ENCODE measurements around the gene ZBTB46.
"Not testable (repeated sequence)": the region's sequence is repeated elsewhere in the genome, so short reads cannot be mapped to it uniquely, and the experiment has no call there.

The ZBTB46 gene

GRCh38 chr20:63722967-63723622 is 108.0 kb downstream of the ZBTB46 start:
- not testable (repeated sequence) for H3K9ac ChIP-seq (ENCODE audit: low read length); H3K36me3 ChIP-seq (ENCODE audit: insufficient read depth, low read length); H3K4me1 ChIP-seq (ENCODE audit: insufficient read depth, low read length); H3K9me3 ChIP-seq (ENCODE audit: low read length); H3K27ac ChIP-seq (ENCODE audit: low read depth, low read length); H3K4me3 ChIP-seq (ENCODE audit: low read depth in 1 of 2, low read length in 2 of 2); H3K27me3 ChIP-seq (ENCODE audit: control insufficient read depth in 1 of 2, insufficient read depth in 2 of 2, low read length in 2 of 2)

GRCh38 chr20:63718996-63719395 is 112.1 kb downstream of the ZBTB46 start:
- no peaks in the 10 kb centered on the region for H3K4me1 ChIP-seq (ENCODE audit: insufficient read depth, low read length)
- no peak overlapping the region for H3K4me3 ChIP-seq (ENCODE audit: low read depth in 1 of 2, low read length in 2 of 2)
- peaks cover 19% of the 10 kb centered on the region for H3K36me3 ChIP-seq (ENCODE audit: insufficient read depth, low read length)
- H3K27ac ChIP-seq (ENCODE audit: low read depth, low read length): no peak overlapping the region
- H3K9me3 ChIP-seq (ENCODE audit: low read length): peaks cover 3% of the 10 kb centered on the region
- H3K9ac ChIP-seq (ENCODE audit: low read length): no peak overlapping the region
- no peaks in the 10 kb centered on the region for H3K27me3 ChIP-seq (ENCODE audit: control insufficient read depth in 1 of 2, insufficient read depth in 2 of 2, low read length in 2 of 2)

GRCh38 chr20:63714858-63715257 is 116.2 kb downstream of the ZBTB46 start:
- Histone ChIP-seq H3K4me3 (ENCODE audit: low read depth in 1 of 2, low read length in 2 of 2) (no peak overlapping the region), H3K4me1 (ENCODE audit: insufficient read depth, low read length) (peaks cover 3% of the 10 kb centered on the region), H3K9ac (ENCODE audit: low read length) (no peak overlapping the region), H3K27me3 (ENCODE audit: control insufficient read depth in 1 of 2, insufficient read depth in 2 of 2, low read length in 2 of 2) (no peaks in the 10 kb centered on the region), H3K36me3 (ENCODE audit: insufficient read depth, low read length) (peaks cover 18% of the 10 kb centered on the region), H3K27ac (ENCODE audit: low read depth, low read length) (no peak overlapping the region), H3K9me3 (ENCODE audit: low read length) (peaks cover 3% of the 10 kb centered on the region)

GRCh38 chr20:63712191-63712590 is 118.9 kb downstream of the ZBTB46 start:
- Histone ChIP-seq H3K9ac (ENCODE audit: low read length) (no peak overlapping the region), H3K4me3 (ENCODE audit: low read depth in 1 of 2, low read length in 2 of 2) (no peak overlapping the region), H3K27me3 (ENCODE audit: control insufficient read depth in 1 of 2, insufficient read depth in 2 of 2, low read length in 2 of 2) (no peaks in the 10 kb centered on the region), H3K36me3 (ENCODE audit: insufficient read depth, low read length) (peaks cover 23% of the 10 kb centered on the region), H3K27ac (ENCODE audit: low read depth, low read length) (no peak overlapping the region), H3K9me3 (ENCODE audit: low read length) (no peaks in the 10 kb centered on the region), H3K4me1 (ENCODE audit: insufficient read depth, low read length) (peaks cover 14% of the 10 kb centered on the region)

GRCh38 chr20:63711085-63711645 is 119.9 kb downstream of the ZBTB46 start:
- H3K27ac ChIP-seq (ENCODE audit: low read depth, low read length): no peak overlapping the region
- no peaks in the 10 kb centered on the region for H3K27me3 ChIP-seq (ENCODE audit: control insufficient read depth in 1 of 2, insufficient read depth in 2 of 2, low read length in 2 of 2)
- H3K9me3 ChIP-seq (ENCODE audit: low read length): no peaks in the 10 kb centered on the region
- H3K4me1 ChIP-seq (ENCODE audit: insufficient read depth, low read length): peaks cover 23% of the 10 kb centered on the region
- H3K4me3 ChIP-seq (ENCODE audit: low read depth in 1 of 2, low read length in 2 of 2): no peak overlapping the region
- H3K36me3 ChIP-seq (ENCODE audit: insufficient read depth, low read length): peaks cover 23% of the 10 kb centered on the region
- H3K9ac ChIP-seq (ENCODE audit: low read length): no peak overlapping the region

- Histone ChIP-seq H3K9me3 (ENCODE audit: low read length) (no peaks in the 10 kb centered on the region), H3K4me3 (ENCODE audit: low read depth in 1 of 2, low read length in 2 of 2) (peak overlapping the region; percentile 63 to 78), H3K27ac (ENCODE audit: low read depth, low read length) (no peak overlapping the region), H3K36me3 (ENCODE audit: insufficient read depth, low read length) (peaks cover 41% of the 10 kb centered on the region), H3K9ac (ENCODE audit: low read length) (no peak overlapping the region), H3K27me3 (ENCODE audit: control insufficient read depth in 1 of 2, insufficient read depth in 2 of 2, low read length in 2 of 2) (no peaks in the 10 kb centered on the region), H3K4me1 (ENCODE audit: insufficient read depth, low read length) (peaks cover 26% of the 10 kb centered on the region)
Measured at GRCh38 chr20:63709149-63709527, 121.9 kb downstream of the ZBTB46 start.

- Histone ChIP-seq H3K27me3 (ENCODE audit: control insufficient read depth in 1 of 2, insufficient read depth in 2 of 2, low read length in 2 of 2) (no peaks in the 10 kb centered on the region), H3K4me3 (ENCODE audit: low read depth in 1 of 2, low read length in 2 of 2) (peak overlapping the region; percentile 63 to 78), H3K9me3 (ENCODE audit: low read length) (no peaks in the 10 kb centered on the region), H3K4me1 (ENCODE audit: insufficient read depth, low read length) (peaks cover 26% of the 10 kb centered on the region), H3K9ac (ENCODE audit: low read length) (no peak overlapping the region), H3K27ac (ENCODE audit: low read depth, low read length) (peak overlapping the region; percentile 41), H3K36me3 (ENCODE audit: insufficient read depth, low read length) (peaks cover 41% of the 10 kb centered on the region)
Measured at GRCh38 chr20:63708301-63709148, 122.5 kb downstream of the ZBTB46 start.

- Histone ChIP-seq H3K4me1 (ENCODE audit: insufficient read depth, low read length) (peaks cover 26% of the 10 kb centered on the region), H3K27me3 (ENCODE audit: control insufficient read depth in 1 of 2, insufficient read depth in 2 of 2, low read length in 2 of 2) (no peaks in the 10 kb centered on the region), H3K9ac (ENCODE audit: low read length) (peak within 1 kb of the TSS; percentile 57), H3K9me3 (ENCODE audit: low read length) (no peaks in the 10 kb centered on the region), H3K27ac (ENCODE audit: low read depth, low read length) (peak within 1 kb of the TSS; percentile 83), H3K4me3 (ENCODE audit: low read depth in 1 of 2, low read length in 2 of 2) (peak within 1 kb of the TSS; percentile 71 to 78), H3K36me3 (ENCODE audit: insufficient read depth, low read length) (peaks cover 41% of the 10 kb centered on the region)
Measured at GRCh38 chr20:63707558-63708300, 123.3 kb downstream of the ZBTB46 start, which contains the start of the genes ARFRP1 and ZGPAT. ARFRP1 (minus strand) TSS chr20:63707976; CDS start chr20:63707091, 885 bp downstream. ZGPAT (plus strand) TSS chr20:63708039; CDS start chr20:63708581, 542 bp downstream.

- Histone ChIP-seq H3K4me1 (ENCODE audit: insufficient read depth, low read length) (peaks cover 26% of the 10 kb centered on the region), H3K36me3 (ENCODE audit: insufficient read depth, low read length) (peaks cover 36% of the 10 kb centered on the region), H3K27ac (ENCODE audit: low read depth, low read length) (peak overlapping the region; percentile 83), H3K9me3 (ENCODE audit: low read length) (no peaks in the 10 kb centered on the region), H3K9ac (ENCODE audit: low read length) (peak overlapping the region; percentile 57), H3K4me3 (ENCODE audit: low read depth in 1 of 2, low read length in 2 of 2) (peak overlapping the region; percentile 71 to 78), H3K27me3 (ENCODE audit: control insufficient read depth in 1 of 2, insufficient read depth in 2 of 2, low read length in 2 of 2) (no peaks in the 10 kb centered on the region)
Measured at GRCh38 chr20:63706852-63707557, 124.1 kb downstream of the ZBTB46 start.

GRCh38 chr20:63706027-63706695 is 124.9 kb downstream of the ZBTB46 start:
- peak overlapping the region; percentile 57 for H3K9ac ChIP-seq (ENCODE audit: low read length)
- peak overlapping the region; percentile 71 to 78 for H3K4me3 ChIP-seq (ENCODE audit: low read depth in 1 of 2, low read length in 2 of 2)
- H3K27me3 ChIP-seq (ENCODE audit: control insufficient read depth in 1 of 2, insufficient read depth in 2 of 2, low read length in 2 of 2): no peaks in the 10 kb centered on the region
- H3K36me3 ChIP-seq (ENCODE audit: insufficient read depth, low read length): peaks cover 33% of the 10 kb centered on the region
- H3K4me1 ChIP-seq (ENCODE audit: insufficient read depth, low read length): peaks cover 26% of the 10 kb centered on the region
- no peak overlapping the region for H3K27ac ChIP-seq (ENCODE audit: low read depth, low read length)
- H3K9me3 ChIP-seq (ENCODE audit: low read length): no peaks in the 10 kb centered on the region
